Calu3 (cell line): ENCODE results near the gene IER2. TPM values are rescaled to one million over a fixed set of nuclear protein-coding genes. Genes with fewer than 3 reads are reported as not detected.
"Not testable (repeated sequence)": the region's sequence is repeated elsewhere in the genome, so short reads cannot be mapped to it uniquely, and the experiment has no call there.

Experiments used
- BruUV-seq: library from RNA; stranded (reverse); fragments of 400-500 nt; replicated peaks from 2 replicates; lab custom pipeline; 2021; lab: Mats Ljungman, UMichigan
- CTCF ChIA-PET: fragments of 300-600 bp; sonication (Branson Sonifier 250); formaldehyde crosslinking; loops from one replicate; lab custom pipeline; 2022; ENCODE audit warnings: antibody characterized with exemption; lab: Charles Lee
- DNase-seq: peaks from one replicate; pipeline ENCODE4 v3.0.0; 2022
- H3K27ac Mint-ChIP-seq: one replicate; pipeline ENCODE4 v1.8.0; 2022; ENCODE audit warnings: mixed read lengths; ENCODE audit not compliant: unreplicated experiment
- H3K27me3 Mint-ChIP-seq: one replicate; pipeline ENCODE4 v1.8.0; 2022; ENCODE audit warnings: mixed read lengths; ENCODE audit not compliant: unreplicated experiment
- H3K36me3 Mint-ChIP-seq: one replicate; pipeline ENCODE4 v1.8.0; 2022; ENCODE audit warnings: mild to moderate bottlenecking, moderate library complexity, mixed read lengths; ENCODE audit not compliant: insufficient read depth, unreplicated experiment
- H3K4me1 Mint-ChIP-seq: one replicate; pipeline ENCODE4 v1.8.0; 2022; ENCODE audit warnings: mild to moderate bottlenecking, low read depth, mixed read lengths; ENCODE audit not compliant: unreplicated experiment
- H3K4me3 Mint-ChIP-seq: one replicate; pipeline ENCODE4 v1.8.0; 2022; ENCODE audit warnings: mild to moderate bottlenecking, low read depth, moderate library complexity, mixed read lengths; ENCODE audit not compliant: unreplicated experiment
- H3K9me3 Mint-ChIP-seq: one replicate; pipeline ENCODE4 v1.8.0; 2022; ENCODE audit warnings: low read depth, mixed read lengths; ENCODE audit not compliant: unreplicated experiment
- CTCF ChIP-seq: fragments of 200-600 bp; IDR thresholded peaks from one replicate; pipeline ENCODE4 v1.8.0; 2022; ENCODE audit warnings: antibody characterized with exemption; ENCODE audit not compliant: unreplicated experiment
- intact Hi-C: fragments of 100-400 bp; cut with micrococcal nuclease; formaldehyde crosslinking; loops from one replicate; pipeline ENCODE4 v1.10.0; 2022; ENCODE audit not compliant: unreplicated experiment
- total RNA-seq: library from RNA; stranded (reverse); gene quantifications from 2 replicates; pipeline ENCODE4 v1.2.3, GENCODE V29; 2022

IER2 gene
- total RNA-seq, 1 experiment from 2014 or later, result 96.3 TPM

- Mint-ChIP-seq H3K27me3 (no peaks in the 10 kb centered on the region), H3K36me3 (peaks cover 34% of the 10 kb centered on the region), H3K9me3 (no peaks in the 10 kb centered on the region), H3K4me3 (no peak overlapping the region), H3K4me1 (peaks cover 46% of the 10 kb centered on the region), H3K27ac (peak overlapping the region; percentile 73)
- DNase-seq, result no peak
- no peak for TF ChIP-seq CTCF
- BruUV-seq, result no TSS peak
- CTCF ChIA-PET, result no interaction called here
- intact Hi-C loops, result no loop called here
Observed at GRCh38 chr19:13171146-13171545, 20.9 kb downstream of the IER2 start.

- H3K36me3 Mint-ChIP-seq, result peaks cover 27% of the 10 kb centered on the region
- peak; percentile 84 for DNase-seq
Observed at GRCh38 chr19:13172346-13173138, 22.3 kb downstream of the IER2 start.

GRCh38 chr19:13173139-13173737 is 23.0 kb downstream of the IER2 start:
- TF ChIP-seq CTCF, result no peak
- no TSS peak for BruUV-seq
- intact Hi-C loops, result no loop called here
- H3K27me3 Mint-ChIP-seq, result no peaks in the 10 kb centered on the region
- no peak for DNase-seq
- no peak overlapping the region for H3K4me3 Mint-ChIP-seq
- no peaks in the 10 kb centered on the region for H3K9me3 Mint-ChIP-seq
- peaks cover 22% of the 10 kb centered on the region for H3K36me3 Mint-ChIP-seq
- peaks cover 38% of the 10 kb centered on the region for H3K4me1 Mint-ChIP-seq
- CTCF ChIA-PET, result interaction anchor here (0.7 kb wide), 1 partner anchor 272 kb away, joined by 3 read pairs; no protein-coding TSS in a partner anchor
- no peak overlapping the region for H3K27ac Mint-ChIP-seq

More at GRCh38 chr19:13172346-13173138, 22.3 kb downstream of the IER2 start:
- no peaks in the 10 kb centered on the region for H3K27me3 Mint-ChIP-seq
- no peak for TF ChIP-seq CTCF
- H3K27ac Mint-ChIP-seq, result peak overlapping the region; percentile 73
- intact Hi-C loops, result no loop called here
- no peaks in the 10 kb centered on the region for H3K9me3 Mint-ChIP-seq
- peaks cover 38% of the 10 kb centered on the region for H3K4me1 Mint-ChIP-seq
- CTCF ChIA-PET, result interaction anchor here (0.7 kb wide), 1 partner anchor 273 kb away, joined by 3 read pairs; no protein-coding TSS in a partner anchor
- H3K4me3 Mint-ChIP-seq, result no peak overlapping the region
- no TSS peak for BruUV-seq

GRCh38 chr19:13176345-13176744 is 26.1 kb downstream of the IER2 start:
- Mint-ChIP-seq H3K4me3 (no peak overlapping the region), H3K9me3 (no peaks in the 10 kb centered on the region)

GRCh38 chr19:13177584-13177983 is 27.4 kb downstream of the IER2 start:
- H3K9me3 Mint-ChIP-seq, H3K27ac Mint-ChIP-seq, DNase-seq, BruUV-seq, H3K4me3 Mint-ChIP-seq, intact Hi-C loops, H3K27me3 Mint-ChIP-seq, H3K36me3 Mint-ChIP-seq, H3K4me1 Mint-ChIP-seq: not testable (repeated sequence)
- CTCF ChIA-PET, result interaction anchor here (0.6 kb wide), 1 partner anchor 416 kb away, joined by 8 read pairs; no protein-coding TSS in a partner anchor

More at GRCh38 chr19:13176345-13176744, 26.1 kb downstream of the IER2 start:
- no peak for TF ChIP-seq CTCF
- Mint-ChIP-seq H3K36me3 (peaks cover 7% of the 10 kb centered on the region), H3K4me1 (peaks cover 15% of the 10 kb centered on the region), H3K27me3 (no peaks in the 10 kb centered on the region), H3K27ac (no peak overlapping the region)
- BruUV-seq, result no TSS peak
- intact Hi-C loops, result no loop called here
- no peak for DNase-seq
- CTCF ChIA-PET, result interaction anchor here (0.7 kb wide), 1 partner anchor 136 kb away, joined by 3 read pairs; no protein-coding TSS in a partner anchor

- BruUV-seq, intact Hi-C loops, H3K4me1 Mint-ChIP-seq, H3K27me3 Mint-ChIP-seq, H3K4me3 Mint-ChIP-seq, H3K36me3 Mint-ChIP-seq, DNase-seq, H3K27ac Mint-ChIP-seq, H3K9me3 Mint-ChIP-seq: not testable (repeated sequence)
- CTCF ChIA-PET, result interaction anchor here (0.6 kb wide), 1 partner anchor 416 kb away, joined by 8 read pairs; no protein-coding TSS in a partner anchor
Observed at GRCh38 chr19:13178291-13178690, 28.1 kb downstream of the IER2 start.
